ENCODE results near the gene COMMD9.

The COMMD9 gene

DNA sequence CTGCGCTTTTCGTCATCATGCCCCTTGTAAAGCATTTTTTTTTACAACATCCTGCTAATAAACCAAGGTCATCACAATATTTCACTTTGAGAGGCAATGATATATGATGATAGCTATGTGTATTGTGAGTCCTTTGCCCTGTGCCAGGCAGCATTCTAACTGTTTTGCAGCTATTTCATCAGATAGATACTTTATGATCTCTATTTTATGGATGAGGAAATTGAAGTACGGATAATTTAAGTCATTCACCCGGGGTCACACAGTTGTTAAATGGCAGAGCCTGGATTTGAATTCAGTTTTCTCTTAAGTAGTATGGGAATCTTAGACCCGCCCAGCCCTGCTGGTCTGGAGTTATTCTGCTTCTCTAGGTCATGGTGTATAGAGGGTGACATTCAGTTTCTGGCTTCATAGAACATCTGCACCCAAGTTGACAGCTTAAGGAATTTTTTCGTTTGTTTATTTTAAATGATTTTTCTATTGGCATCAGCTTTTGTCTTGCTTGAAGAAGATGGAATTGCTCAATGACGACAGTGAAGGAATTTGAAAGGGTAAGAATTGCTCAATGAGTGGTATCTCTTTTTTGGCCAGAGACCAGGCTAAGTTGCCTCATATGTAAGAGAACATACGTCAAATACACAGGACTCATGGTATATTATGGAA lies 7.8 kb upstream of the COMMD9 start:
- DNase-seq (ENCODE audit: low read depth, low spot score) = no peak

DNA sequence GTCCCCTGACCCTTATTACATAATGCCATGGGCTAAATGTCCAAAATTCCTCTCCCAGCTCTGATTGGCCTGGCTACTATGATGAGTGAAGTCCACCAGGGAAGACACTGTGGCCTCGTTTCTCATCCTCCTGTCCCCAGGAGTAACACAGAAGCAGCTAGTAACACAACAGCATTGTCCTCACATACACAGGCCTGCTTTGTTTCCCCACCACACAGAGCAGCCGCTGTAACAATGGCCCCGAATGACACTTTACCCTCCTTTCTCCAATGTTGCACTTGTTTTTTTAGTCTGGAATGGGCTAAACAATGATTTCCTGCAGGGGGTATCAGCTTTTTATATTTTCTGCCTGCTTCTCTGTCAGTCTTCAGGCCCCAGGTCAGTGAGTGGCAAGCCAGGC lies 6.7 kb upstream of the COMMD9 start, which contains the start of gene PRR5L:
TSS of gene PRR5L (plus strand) at position 363 of the 400 bp plus-strand sequence. CDS start 104,834 bp downstream, outside the sequence.
- DNase-seq (ENCODE audit: low read depth, low spot score) = no peak

DNA sequence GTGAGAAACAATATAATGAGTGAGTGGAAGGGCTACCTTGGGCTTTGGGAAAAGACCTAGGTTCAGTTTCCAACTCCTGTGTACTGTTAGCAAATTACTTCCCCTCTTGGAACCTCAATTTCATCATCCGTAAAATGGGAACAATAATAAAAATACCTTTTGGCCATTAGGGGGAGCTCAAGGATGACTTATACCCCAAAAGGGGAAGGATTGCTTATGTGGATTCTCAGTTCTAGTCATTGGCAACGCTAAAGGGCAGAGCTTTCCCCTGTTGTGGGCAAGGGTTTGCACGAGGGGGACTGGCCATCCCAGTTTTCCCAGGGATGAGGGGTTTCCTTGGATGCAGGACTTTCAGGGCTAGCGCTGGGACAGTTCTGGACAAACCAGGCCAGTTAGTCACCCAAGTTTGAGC lies 3.1 kb upstream of the COMMD9 start:
- DNase-seq (ENCODE audit: low read depth, low spot score) = peak; percentile 60

DNA sequence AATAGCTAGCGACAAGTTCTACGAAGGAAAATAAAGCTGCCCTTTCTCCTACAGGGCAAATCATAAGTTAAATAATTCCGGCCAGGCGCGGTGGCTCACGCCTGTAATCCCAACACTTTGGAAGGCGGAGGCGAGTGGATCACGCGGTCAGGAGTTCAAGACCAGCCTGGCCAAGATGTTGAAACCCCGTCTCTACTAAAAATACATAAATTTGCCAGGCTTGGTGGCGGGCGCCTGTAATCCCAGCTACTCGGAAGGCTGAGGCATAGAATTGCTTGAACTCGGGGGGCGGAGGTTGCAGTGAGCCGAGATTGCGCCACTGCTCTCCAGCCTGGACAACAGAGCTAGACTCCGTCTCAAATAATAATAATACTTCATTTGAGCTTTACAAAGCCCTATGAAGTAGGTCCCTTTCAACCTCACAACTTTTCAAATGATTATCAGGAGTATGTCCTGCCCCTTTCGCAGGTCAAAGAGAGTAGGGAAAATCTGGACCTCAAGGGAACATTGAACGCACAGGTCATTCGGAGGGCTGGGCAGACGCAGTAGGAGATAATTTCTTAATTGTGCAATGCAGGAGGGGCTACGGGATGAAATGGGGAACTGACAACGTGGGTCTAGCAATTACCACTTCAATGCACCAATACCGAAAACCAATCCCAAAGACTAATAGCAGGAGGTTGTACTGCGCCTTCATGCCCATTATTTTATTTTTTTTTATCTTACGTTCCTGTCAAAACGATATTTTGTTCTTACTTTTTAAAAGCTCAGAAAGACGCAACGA lies 590 bp downstream of the COMMD9 start:
- DNase-seq (ENCODE audit: low read depth, low spot score) = no peak

DNA sequence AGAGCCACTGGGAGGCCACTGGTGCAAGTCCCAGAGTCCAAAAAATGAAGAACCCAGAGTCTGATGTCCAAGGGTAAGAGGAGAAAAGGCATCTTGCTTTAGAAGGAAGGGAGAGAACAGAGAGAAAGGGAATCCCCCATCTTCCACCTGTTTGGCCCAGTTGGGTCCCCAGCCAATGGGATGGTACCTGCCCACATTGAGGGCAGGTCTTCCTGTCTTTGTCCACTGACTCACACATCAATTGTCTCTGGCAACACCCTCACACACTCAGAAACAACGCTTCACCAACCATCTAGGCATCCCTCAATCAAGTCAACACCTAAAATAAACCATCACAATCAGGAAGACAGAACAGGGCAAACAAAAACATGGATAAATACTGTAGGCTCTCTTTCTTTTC lies 6.3 kb downstream of the COMMD9 start:
- no peak for DNase-seq (ENCODE audit: low read depth, low spot score)

DNA sequence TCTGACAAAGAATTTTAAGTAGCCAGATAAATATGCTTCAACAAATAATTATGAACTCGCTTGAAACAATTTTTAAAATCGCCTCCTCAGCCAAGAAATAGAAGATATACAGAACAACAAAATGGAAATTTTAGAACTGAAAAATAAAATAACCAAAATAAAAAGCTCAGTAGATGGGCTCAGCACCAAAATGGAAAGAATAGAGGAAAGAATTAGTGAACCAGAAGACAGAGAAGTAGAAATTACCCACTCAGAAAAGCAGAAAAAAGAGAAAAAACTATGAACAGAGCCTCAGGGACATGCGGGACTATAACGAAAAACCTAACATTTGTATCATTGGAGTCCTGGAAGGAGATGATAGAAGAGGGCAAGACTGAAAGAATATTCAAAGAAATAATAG lies 7.4 kb downstream of the COMMD9 start:
- no peak for DNase-seq (ENCODE audit: low read depth, low spot score)

DNA sequence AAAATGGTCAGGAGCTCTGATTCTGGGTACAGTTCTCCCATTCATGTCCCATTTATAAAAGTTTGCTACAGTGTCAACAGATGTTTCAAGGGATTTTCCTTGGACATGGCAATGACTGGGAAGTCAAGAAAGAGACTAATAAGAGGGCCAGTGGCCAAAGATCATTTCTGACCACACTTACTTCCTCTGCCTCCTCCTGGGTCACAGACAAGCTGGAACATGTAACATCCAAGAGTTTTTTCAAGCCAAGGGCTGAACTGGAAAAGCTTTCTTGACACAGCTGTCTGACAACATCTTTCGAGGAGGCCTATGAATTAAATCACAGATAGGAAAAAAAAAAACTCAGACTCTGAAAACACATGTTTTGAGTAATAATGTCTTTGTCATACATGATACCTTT lies 8.7 kb downstream of the COMMD9 start:
- DNase-seq (ENCODE audit: low read depth, low spot score) = no peak

DNA sequence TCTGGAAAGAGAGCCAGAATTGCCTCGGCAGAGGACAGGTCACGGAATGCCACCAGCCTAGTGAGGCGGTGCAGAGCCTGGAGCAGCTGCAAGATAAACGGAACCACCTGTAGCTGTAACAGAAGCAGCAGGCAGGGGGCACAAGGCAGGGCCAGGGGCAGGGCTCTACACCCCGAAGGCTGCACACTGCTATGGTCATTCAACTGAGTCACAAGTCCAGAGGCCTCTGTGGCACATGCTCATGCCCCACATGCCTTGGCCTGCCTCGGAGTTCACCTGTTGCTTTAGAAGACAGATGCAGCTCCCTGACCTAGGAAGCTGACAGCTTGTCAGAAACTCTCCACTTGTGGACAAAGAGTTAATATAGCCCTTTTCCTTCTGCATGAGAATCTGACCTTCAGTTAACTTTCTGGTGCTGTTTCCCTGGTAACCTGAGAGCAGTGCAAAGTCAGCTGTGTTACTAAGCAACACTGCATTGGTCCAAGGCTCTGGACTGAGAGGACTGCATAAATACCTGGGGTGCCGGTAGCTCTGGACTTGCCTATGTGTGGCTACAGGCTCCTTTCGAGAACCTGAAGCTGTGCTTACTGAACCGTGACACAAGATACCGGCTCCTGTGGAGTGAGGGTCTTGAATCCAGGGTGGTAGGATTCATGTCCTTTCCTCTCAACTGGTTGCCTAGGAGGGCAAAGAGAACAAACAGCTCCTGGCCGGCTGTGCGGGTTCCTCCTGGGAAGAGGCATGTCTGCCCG lies 10.5 kb downstream of the COMMD9 start:
- DNase-seq (ENCODE audit: low read depth, low spot score) = peak; percentile 48

DNA sequence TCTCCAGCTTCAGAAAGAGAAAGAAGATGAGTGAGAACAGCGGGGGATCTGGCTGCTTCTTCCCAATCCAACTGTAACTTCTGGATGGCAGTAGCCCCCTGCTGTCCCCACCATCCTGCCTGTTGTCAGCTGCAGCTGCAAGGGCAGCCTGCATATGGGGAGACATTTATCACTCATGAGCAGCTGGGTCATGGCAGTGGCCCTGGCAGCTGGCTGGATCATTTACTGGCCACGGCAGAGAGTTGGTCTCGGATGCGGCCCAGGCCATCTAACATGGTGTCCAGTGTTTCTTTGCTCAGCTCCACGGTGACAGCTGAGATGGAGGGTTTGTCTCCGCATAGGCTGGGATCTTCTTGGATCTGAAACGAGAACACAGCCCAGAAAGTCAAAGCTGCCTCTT lies 14.8 kb downstream of the COMMD9 start:
- no peak for DNase-seq (ENCODE audit: low read depth, low spot score)

DNA sequence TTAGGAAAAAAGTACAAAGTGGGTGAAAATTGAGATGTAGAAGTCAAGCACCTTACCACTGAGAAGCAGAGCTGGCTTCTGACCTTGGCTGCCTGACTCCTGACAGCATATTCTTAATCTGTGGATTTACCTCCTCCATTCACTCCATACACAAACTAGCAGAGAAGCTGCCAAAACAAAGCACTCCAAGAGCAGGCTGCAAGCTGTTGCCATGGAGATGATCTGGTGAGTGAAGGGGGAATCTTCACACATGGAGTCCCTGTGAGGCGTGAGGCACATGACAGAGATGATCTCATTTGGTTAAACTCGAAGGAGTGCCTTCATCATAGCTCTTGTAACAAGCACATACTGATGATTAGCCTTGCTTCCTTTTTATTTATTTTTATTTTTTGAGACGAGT lies 16.1 kb downstream of the COMMD9 start:
- no peak for DNase-seq (ENCODE audit: low read depth, low spot score)

DNA sequence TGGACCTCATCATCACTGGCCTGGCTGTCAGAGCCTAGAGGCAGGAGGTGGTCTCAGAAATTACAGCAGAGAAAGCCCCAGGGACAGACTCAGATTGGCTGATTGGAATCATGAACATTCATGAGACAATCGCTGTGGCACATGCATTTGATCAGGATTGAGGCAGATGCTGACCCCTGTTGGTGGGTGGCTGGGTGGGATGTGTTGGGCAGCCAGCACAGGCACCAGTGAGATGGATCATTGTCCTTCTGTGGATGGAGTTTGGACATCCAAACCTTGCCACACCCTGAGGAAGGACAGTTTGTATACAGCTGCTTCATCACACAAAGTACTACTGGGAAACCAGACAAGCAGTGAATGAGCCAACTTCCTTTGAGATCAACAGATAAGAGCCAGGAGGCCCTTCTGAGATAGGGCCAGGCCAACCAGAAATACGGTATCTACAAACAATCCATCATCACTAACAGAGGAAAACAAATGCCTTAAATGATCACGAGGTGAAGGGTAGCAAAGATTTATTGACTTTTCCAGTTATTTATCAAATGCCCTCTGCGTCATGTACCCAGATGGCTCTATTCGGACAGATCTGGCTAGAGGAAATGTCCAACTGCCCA lies 17.3 kb downstream of the COMMD9 start:
- no peak for DNase-seq (ENCODE audit: low read depth, low spot score)

DNA sequence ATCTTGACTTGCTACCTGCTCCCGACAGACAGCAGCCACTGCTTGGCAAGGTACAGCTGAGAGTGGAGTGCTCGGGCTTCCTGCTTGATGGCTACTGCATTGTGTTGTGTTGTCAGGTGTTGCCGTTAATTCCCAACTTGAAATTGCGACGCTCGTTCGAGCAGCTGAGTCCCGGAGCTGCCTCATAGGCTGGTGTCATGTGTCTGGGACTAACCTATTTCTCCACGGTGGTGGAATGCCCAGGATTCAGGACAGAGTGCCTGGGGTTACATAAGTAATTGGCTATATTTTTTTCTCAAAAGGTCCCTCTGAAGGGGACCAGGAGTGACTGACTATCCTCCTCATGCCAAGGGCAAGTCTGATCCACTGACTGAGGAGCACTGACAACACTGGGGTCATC lies 18.5 kb downstream of the COMMD9 start:
- no peak for DNase-seq (ENCODE audit: low read depth, low spot score)

DNA sequence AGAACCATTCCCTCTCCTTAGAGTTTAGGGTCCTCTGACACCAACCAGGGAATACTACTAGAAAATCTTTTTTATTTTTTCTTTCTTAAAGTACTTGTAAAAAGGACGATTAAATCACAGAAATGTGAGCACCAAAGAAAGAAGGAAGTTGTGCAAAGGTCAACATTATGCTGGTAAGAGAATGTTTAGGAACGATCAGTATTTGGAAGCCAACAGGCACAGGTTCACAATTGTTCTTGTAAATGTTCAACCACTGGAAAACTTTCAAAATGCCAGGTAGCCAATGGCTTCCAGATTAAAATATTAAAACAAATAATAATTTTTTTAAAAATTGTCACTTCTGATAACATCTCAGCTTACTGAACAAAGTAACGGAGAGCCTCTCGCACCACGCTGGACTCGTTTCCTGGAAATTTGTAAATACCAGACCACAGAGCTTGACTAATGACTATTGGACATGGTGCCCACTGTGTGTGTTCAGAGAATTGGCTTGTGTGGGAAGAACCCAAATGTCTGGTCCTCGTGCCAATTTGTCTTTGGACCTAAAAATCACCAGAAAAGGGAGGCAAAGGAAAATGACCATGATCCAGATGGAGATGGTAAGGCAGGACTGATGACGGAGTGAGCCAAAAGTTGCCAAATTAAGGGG lies 20.8 kb downstream of the COMMD9 start:
- no peak for DNase-seq (ENCODE audit: low read depth, low spot score)

DNA sequence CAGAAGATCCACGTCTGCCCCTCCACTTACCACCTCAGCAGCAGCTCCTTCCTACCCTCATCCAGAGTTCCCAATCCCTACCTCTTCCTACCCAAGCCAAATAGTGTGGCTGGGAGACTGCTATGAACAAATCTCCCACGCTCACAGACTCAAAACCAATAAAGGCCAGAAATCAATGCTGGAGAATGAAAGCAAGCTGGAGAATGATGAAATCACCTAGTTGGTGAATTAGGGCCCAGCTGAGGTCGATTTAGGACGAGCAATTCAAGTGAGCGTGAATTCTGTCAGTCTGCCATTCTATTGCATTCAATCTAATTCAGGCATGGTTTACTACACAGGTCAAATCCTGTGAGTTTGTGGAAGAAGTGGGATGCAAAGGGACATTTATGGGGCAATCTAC lies 22.5 kb downstream of the COMMD9 start:
- no peak for DNase-seq (ENCODE audit: low read depth, low spot score)

DNA sequence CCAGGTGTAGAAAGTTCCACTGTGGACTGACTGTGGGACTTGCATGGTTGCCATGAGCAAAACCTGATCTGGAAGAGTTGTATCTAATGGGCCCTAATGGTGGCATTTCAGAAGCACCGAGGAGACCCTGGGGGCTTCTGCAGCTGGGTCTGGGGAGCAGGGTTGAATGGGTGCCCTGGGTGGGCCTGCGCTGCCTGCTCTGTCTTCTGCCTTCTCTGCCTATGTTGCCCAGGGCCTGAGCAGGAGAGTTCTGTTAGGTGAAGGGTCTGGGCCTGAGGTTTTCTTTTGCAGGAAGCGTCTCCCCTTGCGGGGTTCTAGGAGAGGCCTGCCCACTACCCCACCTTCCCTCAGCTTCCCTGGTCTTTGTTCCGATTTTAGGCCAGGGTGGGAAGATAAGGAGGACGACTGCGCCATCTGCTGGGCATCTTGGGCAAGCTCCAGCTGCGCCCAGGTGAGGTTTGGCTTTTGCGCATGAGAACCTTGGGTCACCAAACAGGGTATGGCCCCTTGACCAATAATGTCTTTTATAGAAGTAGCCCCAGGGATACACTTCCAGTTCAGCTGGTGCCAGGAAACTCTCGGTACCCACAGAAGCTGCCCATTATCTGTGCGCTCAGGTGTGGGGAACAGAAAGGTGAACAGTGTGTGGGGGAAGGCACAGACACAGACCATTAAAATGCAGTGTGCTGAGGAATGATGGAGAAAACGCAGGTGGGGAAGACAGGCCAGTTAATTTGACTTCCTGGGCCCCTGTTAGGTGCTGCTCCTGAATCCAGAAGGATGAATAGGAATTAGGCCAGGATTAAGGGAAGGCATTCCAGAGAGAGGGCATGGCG lies 23.2 kb downstream of the COMMD9 start:
- DNase-seq (ENCODE audit: low read depth, low spot score) = peak; percentile 79

DNA sequence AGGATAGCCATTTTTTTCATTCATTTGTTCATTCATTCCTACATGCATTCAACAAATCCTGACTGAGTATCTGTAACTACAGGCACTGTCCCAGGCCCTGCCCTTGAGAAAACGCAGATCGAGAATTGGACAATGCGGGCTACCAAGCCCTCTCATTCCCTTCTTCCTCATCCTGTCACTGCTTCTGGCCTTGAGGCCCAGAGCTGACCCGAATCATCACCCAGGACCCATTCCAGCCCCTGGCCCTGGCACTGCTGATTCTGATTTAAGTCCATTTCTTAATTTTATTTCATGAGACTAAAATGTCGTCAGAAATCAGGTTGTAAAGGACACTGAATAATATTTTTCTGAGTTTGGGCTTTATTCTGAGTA lies 24.3 kb downstream of the COMMD9 start:
- DNase-seq (ENCODE audit: low read depth, low spot score) = no peak

DNA sequence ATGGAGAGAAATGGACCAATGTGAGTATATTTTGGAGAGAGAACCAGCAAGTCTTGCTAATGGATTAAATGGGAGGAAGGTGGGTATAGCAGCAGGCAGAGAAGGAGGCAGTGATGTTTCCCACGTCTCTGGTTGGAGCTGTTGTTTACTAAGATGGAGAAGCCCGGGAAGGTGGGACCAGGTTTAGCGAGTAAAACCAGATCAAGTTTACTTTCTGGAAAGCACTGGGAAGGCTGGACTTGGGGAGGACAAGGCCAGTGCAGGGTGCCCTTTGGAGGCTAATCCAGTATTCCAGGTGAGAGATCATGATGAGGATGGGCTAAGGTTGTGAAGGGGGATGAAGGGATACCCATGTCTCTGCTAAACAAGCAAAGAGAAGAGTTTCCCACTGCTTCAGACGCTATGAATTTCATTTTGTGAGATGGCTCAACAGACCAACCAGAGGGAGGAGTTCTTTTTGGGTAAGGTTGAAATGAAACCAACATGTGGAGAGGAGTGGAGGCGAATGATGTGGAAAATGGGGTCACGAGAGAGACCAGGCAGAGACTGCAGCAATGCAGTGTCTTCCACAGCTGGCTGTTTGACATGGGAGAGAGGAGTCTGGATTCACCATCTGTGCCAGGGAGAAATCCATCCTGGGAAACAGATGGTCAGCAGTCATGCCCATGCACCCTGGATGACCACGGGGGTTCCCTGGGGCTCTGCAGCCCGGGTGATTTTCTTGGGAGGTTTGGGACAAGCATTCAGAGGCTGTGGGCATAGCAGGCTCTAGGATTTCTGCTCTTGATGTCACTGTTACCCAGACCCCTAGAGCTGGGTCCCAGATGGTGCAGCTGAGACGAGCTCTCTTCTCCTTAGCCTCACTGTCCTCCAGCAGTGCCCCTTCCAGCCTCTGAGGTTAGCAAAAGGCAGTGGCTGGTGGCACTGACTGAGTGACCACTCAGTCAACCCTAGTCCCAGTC lies 24.9 kb downstream of the COMMD9 start:
- DNase-seq (ENCODE audit: low read depth, low spot score) = no peak

DNA sequence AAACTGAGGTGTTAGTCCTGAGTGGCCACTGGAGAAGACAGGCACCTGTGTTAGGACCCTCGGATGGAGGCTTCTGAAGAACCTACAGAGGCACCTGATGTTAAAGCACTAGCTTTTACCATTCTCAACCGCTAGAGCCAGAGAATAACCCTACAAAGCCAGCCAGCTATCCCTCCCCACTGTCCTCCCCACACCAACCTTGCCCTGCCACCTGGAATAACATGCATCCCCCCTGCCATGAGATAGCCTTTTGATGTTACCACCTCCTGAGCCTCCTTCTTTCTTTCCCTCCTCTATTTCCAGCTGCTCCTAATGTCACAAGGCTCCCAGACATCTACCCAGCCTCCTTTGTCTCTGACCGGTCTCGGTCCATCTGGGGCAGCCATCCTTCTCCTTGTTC lies 28.1 kb downstream of the COMMD9 start:
- DNase-seq (ENCODE audit: low read depth, low spot score) = no peak

DNA sequence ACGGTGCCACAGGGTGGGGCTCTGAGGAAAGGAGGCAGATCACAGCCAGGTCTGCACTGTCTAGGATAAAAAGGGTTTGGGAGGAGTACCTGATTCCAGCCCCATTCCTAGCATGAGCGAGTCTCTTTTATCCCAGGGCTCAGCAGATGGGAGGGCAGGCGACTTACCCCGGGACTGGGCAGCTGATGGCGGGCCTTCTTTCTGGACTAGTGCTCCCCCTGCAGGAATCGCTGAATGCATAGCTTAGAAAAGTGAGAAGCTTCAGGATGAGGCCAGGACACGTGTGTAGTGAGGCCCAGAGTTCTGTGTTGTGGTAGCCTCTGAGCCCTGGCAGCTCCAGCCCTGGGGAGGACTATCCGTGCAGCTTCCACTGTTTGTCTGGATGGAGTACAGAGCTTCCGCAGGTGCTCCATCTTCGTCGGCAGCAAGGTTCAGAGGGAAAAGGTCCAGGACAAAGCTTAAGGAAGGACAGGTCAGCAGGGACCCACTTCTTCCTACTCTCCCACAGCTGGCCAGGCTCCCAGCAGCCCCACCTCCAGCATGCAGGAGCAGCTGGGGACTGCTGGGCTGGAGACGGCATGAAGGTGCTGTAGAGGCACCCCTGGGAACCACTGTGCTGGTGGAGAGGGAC lies 30.4 kb downstream of the COMMD9 start:
- peak; percentile 87 for DNase-seq (ENCODE audit: low read depth, low spot score)

All from astrocyte of the hippocampus (primary cell).